Ectodermal cell (in vitro differentiated cells): ENCODE results near the gene CALHM4.

Experiments
- H3K27ac ChIP-seq: 2 replicates; pipeline ENCODE4 v1.7.0; 2013; ENCODE audit warnings: mild to moderate bottlenecking, low read depth, low read length; ENCODE audit not compliant: insufficient read depth, poor library complexity, severe bottlenecking
- H3K27me3 ChIP-seq: 2 replicates; pipeline ENCODE4 v1.7.0; 2013; ENCODE audit warnings: mild to moderate bottlenecking, low read length; ENCODE audit not compliant: insufficient read depth, control insufficient read depth, poor library complexity, severe bottlenecking
- H3K36me3 ChIP-seq: one replicate; pipeline ENCODE4 v1.7.0; 2013; ENCODE audit warnings: low read length; ENCODE audit not compliant: control insufficient read depth, insufficient read depth
- H3K4me1 ChIP-seq: one replicate; pipeline ENCODE4 v1.7.0; 2013; ENCODE audit warnings: low read length; ENCODE audit not compliant: control insufficient read depth, insufficient read depth
- H3K4me3 ChIP-seq: 2 replicates; pipeline ENCODE4 v1.7.0; 2013; ENCODE audit warnings: low read depth, low read length, control low read depth; ENCODE audit not compliant: insufficient read depth
- H3K9me3 ChIP-seq: 2 replicates; pipeline ENCODE4 v1.7.0; 2013; ENCODE audit warnings: mild to moderate bottlenecking, low read length, moderate library complexity; ENCODE audit not compliant: control insufficient read depth
- WGBS, 2 experiments: methylation state at CpG; one replicate each; pipeline ENCODE4 v1.1.7; 2013; ENCODE audit warnings: missing lambda C conversion rate in 2 of 2; 5-methylcytosine and 5-hydroxymethylcytosine counted together

CALHM4 gene

DNA sequence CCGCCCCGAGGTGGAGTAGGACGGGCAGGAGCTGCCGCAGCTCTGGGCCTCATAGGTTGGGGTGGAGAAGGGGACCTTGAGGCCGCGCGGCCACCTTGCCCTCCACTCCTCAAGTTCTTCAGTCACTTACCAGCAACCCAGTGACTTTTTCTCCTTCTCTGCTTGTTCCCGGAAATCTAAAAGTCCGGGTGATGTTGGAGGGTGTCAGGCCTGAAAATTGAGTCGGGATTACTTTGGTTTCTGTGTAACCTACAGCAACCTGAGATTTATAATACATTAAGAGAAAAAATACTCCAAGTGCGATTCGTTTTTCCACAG, 18.1 kb downstream of the CALHM4 start:
- 0 to 1% methylated on average over 9 to 12 of the region's 12 CpGs for WGBS, 2 experiments
- H3K36me3 ChIP-seq, result no peaks in the 10 kb centered on the region
- peak overlapping the region; percentile 71 for H3K27ac ChIP-seq
- H3K4me3 ChIP-seq, result peak overlapping the region; percentile 91
- H3K9me3 ChIP-seq, result no peaks in the 10 kb centered on the region
- H3K4me1 ChIP-seq, result peaks cover 6% of the 10 kb centered on the region
- H3K27me3 ChIP-seq, result peaks cover 7% of the 10 kb centered on the region

DNA sequence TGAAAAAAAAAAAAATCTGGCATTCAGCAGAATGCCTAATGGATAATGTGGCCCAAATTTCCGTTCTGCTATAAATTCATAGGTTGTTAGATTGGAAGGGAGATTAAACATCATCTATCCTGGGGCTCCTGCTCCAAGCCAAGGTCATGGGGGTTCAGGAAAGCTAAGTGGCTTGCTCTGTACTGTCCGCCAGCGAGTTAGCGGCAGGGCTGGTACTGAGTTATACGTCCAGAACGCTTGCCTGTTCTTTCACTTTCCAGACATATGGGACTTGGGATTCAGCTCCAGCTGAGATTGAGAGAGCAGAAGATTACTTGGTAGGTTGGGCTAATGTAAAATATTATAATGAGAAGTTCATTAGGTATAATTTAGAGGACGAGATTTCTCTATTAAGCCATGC, 18.6 kb downstream of the CALHM4 start:
- H3K4me1 ChIP-seq, result peaks cover 6% of the 10 kb centered on the region
- no peak overlapping the region for H3K27ac ChIP-seq
- H3K36me3 ChIP-seq, result no peaks in the 10 kb centered on the region
- peaks cover 2% of the 10 kb centered on the region for H3K27me3 ChIP-seq
- WGBS, 2 experiments, result 3 to 4% methylated on average over 6 of the region's 7 CpGs
- peak overlapping the region; percentile 91 for H3K4me3 ChIP-seq
- H3K9me3 ChIP-seq, result no peaks in the 10 kb centered on the region

DNA sequence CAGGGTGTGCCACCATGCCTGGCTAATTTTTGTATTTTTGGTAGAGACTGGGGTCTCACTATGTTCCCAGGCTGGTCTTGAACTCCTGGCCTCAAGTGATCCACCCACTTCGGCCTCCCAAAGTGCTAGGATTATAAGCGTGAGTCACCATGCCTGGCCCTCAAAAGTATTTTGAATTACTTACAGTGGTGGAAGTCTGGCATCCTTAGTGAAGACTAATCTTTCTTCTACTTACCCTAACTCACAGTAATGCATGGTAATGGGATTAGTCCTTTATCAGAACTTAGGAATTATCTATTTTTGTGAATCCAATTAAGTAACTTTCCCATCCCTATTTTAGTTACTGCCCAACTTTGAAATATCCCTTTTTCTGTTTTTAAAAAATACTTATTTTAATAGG, 21.7 kb downstream of the CALHM4 start:
- WGBS, 2 experiments, result 94% methylated on average over 2 of the region's 2 CpGs

DNA sequence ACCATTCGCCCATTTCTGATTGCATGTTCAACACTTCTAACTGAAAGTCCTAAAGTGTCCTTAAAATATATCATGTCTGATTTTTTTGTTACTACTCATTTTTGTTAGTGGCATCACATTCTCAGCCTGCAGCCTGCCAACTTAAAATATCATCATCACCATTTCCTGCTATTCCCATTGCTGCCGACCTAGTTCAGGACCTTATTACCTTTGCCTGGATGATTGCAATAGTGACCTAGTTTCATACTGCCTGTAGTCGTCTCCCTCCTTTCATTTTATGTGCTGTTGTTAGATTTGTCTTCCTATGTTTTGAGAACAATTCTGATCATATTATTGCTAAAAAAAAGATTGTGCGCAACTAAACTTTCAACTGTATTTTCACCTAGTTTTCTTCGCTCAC, 23.9 kb downstream of the CALHM4 start:
- Histone ChIP-seq H3K27ac (no peak overlapping the region), H3K9me3 (no peaks in the 10 kb centered on the region), H3K27me3 (no peaks in the 10 kb centered on the region), H3K4me1 (no peaks in the 10 kb centered on the region), H3K4me3 (no peak overlapping the region), H3K36me3 (no peaks in the 10 kb centered on the region)
- WGBS, 2 experiments, result 96 to 98% methylated on average over 4 to 5 of the region's 5 CpGs

More for the DNA sequence above, 21.7 kb downstream of the CALHM4 start:
- Histone ChIP-seq H3K9me3 (no peaks in the 10 kb centered on the region), H3K36me3 (no peaks in the 10 kb centered on the region), H3K4me3 (no peak overlapping the region), H3K4me1 (peaks cover 2% of the 10 kb centered on the region), H3K27ac (no peak overlapping the region), H3K27me3 (no peaks in the 10 kb centered on the region)

DNA sequence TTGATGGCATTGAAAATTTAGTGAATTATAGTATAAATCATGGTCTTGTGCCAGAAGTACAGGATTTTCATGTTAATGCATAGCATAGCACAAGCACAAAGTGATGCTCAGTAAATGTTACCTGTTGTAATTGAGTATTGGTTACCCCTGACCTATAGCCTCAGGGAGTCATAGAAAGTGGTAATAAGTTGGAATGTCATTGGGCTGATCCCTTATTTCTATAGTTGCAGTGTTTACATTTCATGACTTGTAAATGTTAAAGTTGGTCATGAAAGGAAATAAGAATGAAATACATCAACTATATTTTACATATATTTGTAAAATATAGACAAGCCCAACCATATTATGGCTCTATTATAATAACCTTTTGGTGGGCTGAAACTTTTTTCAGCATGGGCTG, 24.8 kb downstream of the CALHM4 start:
- no peaks in the 10 kb centered on the region for H3K27me3 ChIP-seq
- H3K4me3 ChIP-seq, result no peak overlapping the region
- H3K9me3 ChIP-seq, result no peaks in the 10 kb centered on the region
- H3K4me1 ChIP-seq, result no peaks in the 10 kb centered on the region
- no peak overlapping the region for H3K27ac ChIP-seq
- no peaks in the 10 kb centered on the region for H3K36me3 ChIP-seq

DNA sequence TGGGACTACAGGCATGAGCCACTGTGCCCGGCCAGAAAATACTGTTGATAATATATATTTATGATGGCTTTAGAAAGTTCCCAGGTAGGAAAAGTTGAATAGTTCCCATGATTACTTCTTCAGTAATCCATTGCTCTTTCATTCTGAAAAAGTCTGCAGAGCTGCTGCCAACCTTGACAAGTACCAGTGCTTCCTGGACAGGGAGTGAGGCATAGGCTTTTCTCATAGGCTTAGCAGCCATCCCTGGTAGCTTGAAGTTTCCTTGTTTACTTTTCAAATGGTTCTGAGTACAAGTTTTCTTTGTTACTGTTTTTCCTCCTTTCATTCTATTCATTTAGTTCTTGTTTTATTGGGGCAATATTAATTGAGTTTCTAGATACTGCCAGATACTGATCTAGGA, 25.6 kb downstream of the CALHM4 start:
- no peaks in the 10 kb centered on the region for H3K27me3 ChIP-seq

DNA sequence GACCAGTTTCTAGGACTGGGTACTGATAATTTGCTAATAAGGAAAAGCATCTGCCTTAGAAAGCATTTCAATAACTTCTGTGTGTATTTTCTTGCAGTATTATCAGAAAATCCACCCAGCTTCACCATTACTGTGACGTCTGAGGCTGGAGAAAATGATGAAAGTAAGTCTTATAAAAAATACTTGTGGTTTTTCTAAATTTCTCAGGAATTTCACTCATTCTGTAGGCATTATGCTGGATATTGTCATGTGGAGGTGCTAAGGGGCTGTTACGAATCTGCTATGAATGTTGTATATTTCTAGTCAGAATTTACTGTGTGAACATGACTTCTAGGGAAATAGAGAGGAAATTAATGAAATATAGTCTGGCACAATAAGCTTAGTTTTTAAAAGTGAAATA, 26.6 kb downstream of the CALHM4 start:
- Histone ChIP-seq H3K27ac (no peak overlapping the region), H3K36me3 (no peaks in the 10 kb centered on the region), H3K27me3 (no peaks in the 10 kb centered on the region), H3K4me1 (no peaks in the 10 kb centered on the region), H3K4me3 (no peak overlapping the region), H3K9me3 (no peaks in the 10 kb centered on the region)
- 84 to 94% methylated on average over 1 to 2 of the region's 2 CpGs for WGBS, 2 experiments

More for the DNA sequence above, 25.6 kb downstream of the CALHM4 start:
- 73 to 94% methylated on average over 1 of the region's 1 CpG for WGBS, 2 experiments
- H3K27ac ChIP-seq, result no peak overlapping the region
- H3K4me3 ChIP-seq, result no peak overlapping the region
- H3K9me3 ChIP-seq, result no peaks in the 10 kb centered on the region
- no peaks in the 10 kb centered on the region for H3K36me3 ChIP-seq
- no peaks in the 10 kb centered on the region for H3K4me1 ChIP-seq

DNA sequence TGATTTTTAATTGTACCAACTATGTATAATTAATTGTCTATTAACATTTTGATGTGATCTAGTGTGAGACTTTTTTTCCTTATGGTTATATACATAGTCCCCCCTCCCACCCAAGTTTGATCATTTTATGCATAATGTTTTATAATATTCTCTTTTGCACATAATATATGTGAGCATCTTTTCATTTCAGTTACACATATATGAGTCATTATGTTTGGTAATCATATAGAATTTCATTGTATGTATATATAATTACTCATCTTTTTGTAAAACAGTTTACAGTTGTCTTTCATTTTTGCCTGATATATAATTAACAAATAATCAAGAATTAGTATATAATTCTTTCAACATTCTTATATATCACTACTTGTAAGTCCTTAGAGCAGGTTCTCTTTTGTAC, 32.7 kb downstream of the CALHM4 start:
- no peak overlapping the region for H3K27ac ChIP-seq
- peaks cover 4% of the 10 kb centered on the region for H3K36me3 ChIP-seq
- H3K4me1 ChIP-seq, result no peaks in the 10 kb centered on the region
- H3K4me3 ChIP-seq, result no peak overlapping the region
- no peaks in the 10 kb centered on the region for H3K9me3 ChIP-seq
- no peaks in the 10 kb centered on the region for H3K27me3 ChIP-seq

DNA sequence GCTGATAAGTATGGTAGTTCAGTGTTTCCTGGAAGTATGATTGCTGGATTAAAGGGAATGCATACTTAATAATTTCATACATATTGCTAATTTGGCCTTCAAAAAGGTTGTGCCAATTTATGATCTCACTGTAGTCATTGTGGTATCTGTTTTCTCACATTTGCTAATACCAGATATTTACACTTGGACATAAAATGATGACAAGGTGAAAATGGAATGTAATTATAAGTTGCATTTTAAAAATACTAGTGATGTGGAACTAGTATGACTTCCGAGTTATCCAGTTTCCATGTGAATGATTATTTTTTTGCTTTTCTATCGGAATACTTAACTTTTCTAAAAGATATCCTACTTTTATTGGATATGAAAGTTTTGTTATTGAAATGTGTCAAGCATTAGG, 33.2 kb downstream of the CALHM4 start:
- Histone ChIP-seq H3K9me3 (no peaks in the 10 kb centered on the region), H3K27ac (no peak overlapping the region), H3K4me3 (no peak overlapping the region), H3K27me3 (no peaks in the 10 kb centered on the region), H3K4me1 (no peaks in the 10 kb centered on the region), H3K36me3 (peaks cover 7% of the 10 kb centered on the region)
- 86 to 96% methylated on average over 1 to 2 of the region's 2 CpGs for WGBS, 2 experiments

DNA sequence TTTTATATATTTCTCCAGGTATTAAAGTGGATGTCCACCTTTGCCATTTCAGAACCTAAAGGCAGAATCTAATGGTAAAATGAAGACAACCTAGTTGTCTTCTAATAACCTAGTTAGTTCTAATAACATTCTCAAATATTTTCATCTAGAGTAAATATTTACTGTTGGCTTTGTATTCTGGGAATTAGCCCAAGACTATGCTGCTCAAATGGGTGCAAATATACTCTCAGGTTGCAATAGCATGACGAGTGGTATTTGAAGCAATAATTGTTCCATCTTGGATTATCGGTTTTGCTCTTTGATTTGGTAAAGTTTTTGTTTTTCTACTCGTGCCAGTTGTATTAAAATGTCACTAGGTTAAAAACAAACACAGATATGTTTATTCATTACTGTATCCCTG, 41.7 kb downstream of the CALHM4 start:
- H3K36me3 ChIP-seq, result peaks cover 14% of the 10 kb centered on the region
- WGBS, 2 experiments, result 90 to 98% methylated on average over 2 to 3 of the region's 3 CpGs

DNA sequence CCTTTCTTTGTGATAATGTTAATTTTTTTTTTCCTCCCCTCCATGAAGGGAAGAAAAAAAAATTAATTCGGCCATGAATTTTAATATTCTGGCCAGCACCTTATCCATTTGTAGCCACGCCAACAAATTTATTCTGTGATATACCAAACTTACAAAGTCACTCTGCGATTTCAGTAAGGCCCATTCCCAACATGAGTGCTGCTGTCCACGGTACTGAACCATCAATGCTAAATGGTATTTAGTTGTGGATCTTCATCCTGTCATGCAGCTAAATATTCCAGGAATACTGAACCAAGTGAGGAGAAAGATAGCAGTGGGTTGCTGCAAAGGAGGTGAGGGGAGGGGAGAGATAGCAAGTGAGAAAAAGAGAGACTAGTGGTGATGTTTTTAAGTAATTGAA, 43.3 kb downstream of the CALHM4 start:
- Histone ChIP-seq H3K27me3 (no peaks in the 10 kb centered on the region), H3K9me3 (no peaks in the 10 kb centered on the region), H3K36me3 (peaks cover 9% of the 10 kb centered on the region), H3K4me1 (no peaks in the 10 kb centered on the region), H3K27ac (no peak overlapping the region), H3K4me3 (no peak overlapping the region)
- 79 to 95% methylated on average over 3 to 4 of the region's 4 CpGs for WGBS, 2 experiments

More for the DNA sequence above, 41.7 kb downstream of the CALHM4 start:
- Histone ChIP-seq H3K4me1 (no peaks in the 10 kb centered on the region), H3K27me3 (no peaks in the 10 kb centered on the region), H3K27ac (no peak overlapping the region), H3K4me3 (no peak overlapping the region), H3K9me3 (no peaks in the 10 kb centered on the region)
